HG02943 (cell line): ENCODE data around the gene TFAP2A.

Experiments used
- ATAC-seq: cut with Tn5 transposase; IDR thresholded peaks from one replicate; pipeline ENCODE4 v1.9.1; 2021; ENCODE audit warnings: mild to moderate bottlenecking, low read depth, moderate library complexity; ENCODE audit not compliant: unreplicated experiment

TFAP2A gene

GRCh38 chr6:10426781-10427279, 12.0 kb upstream of the TFAP2A start:
- no peak for ATAC-seq

GRCh38 chr6:10425975-10426780, 11.3 kb upstream of the TFAP2A start:
- peak; percentile 50 for ATAC-seq

GRCh38 chr6:10425176-10425974, 10.5 kb upstream of the TFAP2A start:
- no peak for ATAC-seq

GRCh38 chr6:10424040-10424439, 9.2 kb upstream of the TFAP2A start:
- no peak for ATAC-seq

GRCh38 chr6:10422737-10423034, 7.8 kb upstream of the TFAP2A start:
- no peak for ATAC-seq

- ATAC-seq, result no peak
These were observed 7.3 kb upstream of the TFAP2A start for GRCh38 chr6:10421921-10422736.

GRCh38 chr6:10421158-10421920, 6.5 kb upstream of the TFAP2A start:
- ATAC-seq, result no peak

GRCh38 chr6:10420546-10421157, 5.8 kb upstream of the TFAP2A start:
- no peak for ATAC-seq

- no peak for ATAC-seq
These were observed 5.1 kb upstream of the TFAP2A start for GRCh38 chr6:10419749-10420545.

- ATAC-seq, result no peak
These were observed 4.2 kb upstream of the TFAP2A start for GRCh38 chr6:10418862-10419748.

- ATAC-seq, result no peak
These were observed 3.5 kb upstream of the TFAP2A start for GRCh38 chr6:10418361-10418861.

- ATAC-seq, result no peak
These were observed 2.8 kb upstream of the TFAP2A start for GRCh38 chr6:10417681-10418104.

GRCh38 chr6:10416863-10417641, 2.2 kb upstream of the TFAP2A start:
- ATAC-seq, result no peak

GRCh38 chr6:10416516-10416862, 1.6 kb upstream of the TFAP2A start:
- no peak for ATAC-seq

- no peak for ATAC-seq
These were observed 975 bp upstream of the TFAP2A start for GRCh38 chr6:10415617-10416480.
